HEK293 (cell line): Measurements from ENCODE around the gene MTCL3.

Source experiments
- CTCF ChIA-PET: fragments of 350-600 bp; formaldehyde crosslinking; extraction: SDS; loops from one replicate; lab custom pipeline; 2021; ENCODE audit warnings: antibody characterized with exemption; lab: Yijun Ruan, JAX
- POLR2A ChIA-PET: fragments of 300-600 bp; formaldehyde crosslinking; extraction: SDS; loops from one replicate; lab custom pipeline; 2020; ENCODE audit warnings: antibody characterized with exemption, inconsistent platforms; lab: Yijun Ruan, JAX
- H3K27ac ChIP-seq: fragments of 200-500 bp; sonication (Bioruptor generic); 2 replicates; pipeline ENCODE4 v1.5.1; 2014; ENCODE audit warnings: low read depth, low read length, control low read depth, inconsistent platforms; ENCODE audit errors: extremely low read depth
- H3K36me3 ChIP-seq, 2 experiments: fragments of 200-500 bp in 1 of 2; sonication (Bioruptor generic) in 1 of 2; 1 replicate in 1 of 2; 2 replicates in 1 of 2; pipeline ENCODE4 v1.5.1; 2014 to 2017; ENCODE audit warnings: inconsistent platforms in 2 of 2, low read length in 2 of 2; ENCODE audit not compliant: control insufficient read depth in 2 of 2, insufficient read depth in 1 of 2
- H3K4me1 ChIP-seq: fragments of 200-500 bp; sonication (Bioruptor generic); 2 replicates; pipeline ENCODE4 v1.5.1; 2014; ENCODE audit warnings: mild to moderate bottlenecking, low read length, inconsistent platforms; ENCODE audit not compliant: control insufficient read depth, insufficient read depth
- H3K4me3 ChIP-seq: 2 replicates; pipeline ENCODE4 v1.5.1; 2011; ENCODE audit warnings: low read depth, mild to moderate bottlenecking, control low read depth, low read length, moderate library complexity
- H3K9me3 ChIP-seq: fragments of 200-500 bp; sonication (Bioruptor generic); 2 replicates; pipeline ENCODE4 v1.5.1; 2014; ENCODE audit warnings: low read depth, low read length, inconsistent platforms; ENCODE audit not compliant: control insufficient read depth, insufficient read depth
- BCL11A ChIP-seq: fragments of 450-650 bp; formaldehyde crosslinking; IDR thresholded peaks from 2 replicates; pipeline ENCODE4 v1.5.1; 2016; ENCODE audit warnings: low read depth, missing biosample characterization, missing genetic modification characterization
- MEIS1 ChIP-seq: sonication (generic); formaldehyde crosslinking; IDR thresholded peaks from 2 replicates; pipeline ENCODE4 v1.8.1; 2022; ENCODE audit warnings: missing genetic modification reagents, mild to moderate bottlenecking, borderline replicate concordance
- OVOL3 ChIP-seq: fragments of 450-650 bp; formaldehyde crosslinking; IDR thresholded peaks from 2 replicates; pipeline ENCODE4 v1.5.1; 2016; ENCODE audit warnings: missing biosample characterization, missing genetic modification characterization
- PRDM10 ChIP-seq: fragments of 450-650 bp; formaldehyde crosslinking; IDR thresholded peaks from 2 replicates; pipeline ENCODE4 v1.5.1; 2016; ENCODE audit warnings: missing biosample characterization, missing genetic modification characterization
- ZBTB21 ChIP-seq: fragments of 450-650 bp; formaldehyde crosslinking; IDR thresholded peaks from 2 replicates; pipeline ENCODE4 v1.5.1; 2017; ENCODE audit warnings: missing biosample characterization, missing genetic modification characterization
- ZEB2 ChIP-seq: fragments of 450-650 bp; formaldehyde crosslinking; IDR thresholded peaks from 2 replicates; pipeline ENCODE4 v1.5.1; 2016; ENCODE audit warnings: missing biosample characterization, missing genetic modification characterization
- ZFP37 ChIP-seq: fragments of 450-650 bp; formaldehyde crosslinking; IDR thresholded peaks from 2 replicates; pipeline ENCODE4 v1.5.1; 2016; ENCODE audit warnings: missing biosample characterization, missing genetic modification characterization
- ZNF121 ChIP-seq: fragments of 450-650 bp; formaldehyde crosslinking; IDR thresholded peaks from 2 replicates; pipeline ENCODE4 v1.5.1; 2016; ENCODE audit warnings: missing biosample characterization, missing genetic modification characterization
- ZNF184 ChIP-seq: fragments of 450-650 bp; IDR thresholded peaks from 2 replicates; pipeline ENCODE4 v1.5.1; 2018; ENCODE audit warnings: missing biosample characterization, mild to moderate bottlenecking, missing genetic modification characterization
- ZNF366 ChIP-seq: fragments of 450-650 bp; formaldehyde crosslinking; conservative IDR thresholded peaks from 2 replicates; pipeline ENCODE4 v1.5.1; 2016; ENCODE audit warnings: missing biosample characterization, missing genetic modification characterization
- ZNF416 ChIP-seq: fragments of 450-650 bp; formaldehyde crosslinking; IDR thresholded peaks from 2 replicates; pipeline ENCODE4 v1.5.1; 2016; ENCODE audit warnings: missing biosample characterization, missing genetic modification characterization
- ZNF600 ChIP-seq: fragments of 450-650 bp; formaldehyde crosslinking; IDR thresholded peaks from 2 replicates; pipeline ENCODE4 v1.5.1; 2016; ENCODE audit warnings: missing biosample characterization, missing genetic modification characterization
- ZNF629 ChIP-seq: fragments of 450-650 bp; formaldehyde crosslinking; IDR thresholded peaks from 2 replicates; pipeline ENCODE4 v1.5.1; 2017; ENCODE audit warnings: missing biosample characterization, missing genetic modification characterization
- ZNF654 ChIP-seq: fragments of 450-650 bp; formaldehyde crosslinking; IDR thresholded peaks from 2 replicates; pipeline ENCODE4 v1.5.1; 2016; ENCODE audit warnings: low read depth, missing biosample characterization, missing genetic modification characterization
- ZNF660 ChIP-seq: fragments of 450-650 bp; IDR thresholded peaks from 2 replicates; pipeline ENCODE4 v1.5.1; 2018; ENCODE audit warnings: missing biosample characterization, mild to moderate bottlenecking, missing genetic modification characterization
- ZNF692 ChIP-seq: fragments of 450-650 bp; formaldehyde crosslinking; IDR thresholded peaks from 2 replicates; pipeline ENCODE4 v1.5.1; 2016; ENCODE audit warnings: missing biosample characterization, missing genetic modification characterization
- ZNF76 ChIP-seq: fragments of 450-650 bp; formaldehyde crosslinking; IDR thresholded peaks from 2 replicates; pipeline ENCODE4; 2016; ENCODE audit warnings: low read depth, missing biosample characterization, missing genetic modification characterization, borderline replicate concordance
- ZNF792 ChIP-seq: fragments of 450-650 bp; formaldehyde crosslinking; IDR thresholded peaks from 2 replicates; pipeline ENCODE4 v1.5.1; 2016; ENCODE audit warnings: missing biosample characterization, missing genetic modification characterization
- ZNF843 ChIP-seq: fragments of 450-650 bp; formaldehyde crosslinking; IDR thresholded peaks from 2 replicates; pipeline ENCODE4 v1.5.1; 2016; ENCODE audit warnings: missing biosample characterization, missing genetic modification characterization
- TF ChIP-seq, protein P1 (sequence below): fragments of 450-650 bp; IDR thresholded peaks from 2 replicates; pipeline ENCODE4 v1.5.1; 2018; ENCODE audit warnings: missing biosample characterization, missing genetic modification characterization

MTCL3 gene

GRCh38 chr6:127481628-127482027 lies 37.5 kb downstream of the MTCL3 start:
- Histone ChIP-seq H3K4me1 (peaks cover 7% of the 10 kb centered on the region; the same call in 1 of the 2 replicates), H3K4me3 (no peak overlapping the region), H3K27ac (no peak overlapping the region), H3K36me3 (no peaks in the 10 kb centered on the region), H3K9me3 (no peaks in the 10 kb centered on the region)
- CTCF ChIA-PET, result interaction anchor here (1.0 to 7.3 kb wide), 3 partner anchors 16 to 178 kb away, joined by 5 to 54 read pairs (median 6); partner anchors contain the start of gene MTCL3
- TF ChIP-seq ZNF366 (tag by site-specific recombination), result peak; percentile 48; the same call in 1 of the 2 replicates
- peak; percentile 7; the same call in 1 of the 2 replicates for TF ChIP-seq ZNF654 (tag by site-specific recombination)
- TF ChIP-seq ZEB2, result peak; percentile 29; the same call in 1 of the 2 replicates
- 0 out of 2 replicates have a peak, but pooled peaks have one; percentile 40 for TF ChIP-seq BCL11A (tag by site-specific recombination)
- peak; percentile 57; the same call in 1 of the 2 replicates for TF ChIP-seq ZNF629 (tag by site-specific recombination)
- no peak for TF ChIP-seq OVOL3 (tag by site-specific recombination)
- TF ChIP-seq ZBTB21, result peak; percentile 27; the same call in 1 of the 2 replicates
- TF ChIP-seq ZNF184 (tag by site-specific recombination), result 0 out of 2 replicates have a peak, but pooled peaks have one; percentile 16
- 0 out of 2 replicates have a peak, but pooled peaks have one; percentile 29 for TF ChIP-seq ZNF600 (tag by site-specific recombination)
- TF ChIP-seq ZNF416 (tag by site-specific recombination), result no peak
- peak; percentile 74; the same call in 1 of the 2 replicates for TF ChIP-seq ZNF660 (tag by site-specific recombination)
- 0 out of 2 replicates have a peak, but pooled peaks have one; percentile 22 for TF ChIP-seq ZNF843 (tag by site-specific recombination)
- TF ChIP-seq PRDM10 (tag by site-specific recombination), result peak; percentile 41; the same call in 1 of the 2 replicates
- no peak for TF ChIP-seq ZNF121 (tag by site-specific recombination)
- peak; percentile 54; the same call in 1 of the 2 replicates for TF ChIP-seq ZFP37 (tag by site-specific recombination)
- TF ChIP-seq ZNF692 (tag by site-specific recombination), result peak; percentile 69
- TF ChIP-seq, protein P1, sequence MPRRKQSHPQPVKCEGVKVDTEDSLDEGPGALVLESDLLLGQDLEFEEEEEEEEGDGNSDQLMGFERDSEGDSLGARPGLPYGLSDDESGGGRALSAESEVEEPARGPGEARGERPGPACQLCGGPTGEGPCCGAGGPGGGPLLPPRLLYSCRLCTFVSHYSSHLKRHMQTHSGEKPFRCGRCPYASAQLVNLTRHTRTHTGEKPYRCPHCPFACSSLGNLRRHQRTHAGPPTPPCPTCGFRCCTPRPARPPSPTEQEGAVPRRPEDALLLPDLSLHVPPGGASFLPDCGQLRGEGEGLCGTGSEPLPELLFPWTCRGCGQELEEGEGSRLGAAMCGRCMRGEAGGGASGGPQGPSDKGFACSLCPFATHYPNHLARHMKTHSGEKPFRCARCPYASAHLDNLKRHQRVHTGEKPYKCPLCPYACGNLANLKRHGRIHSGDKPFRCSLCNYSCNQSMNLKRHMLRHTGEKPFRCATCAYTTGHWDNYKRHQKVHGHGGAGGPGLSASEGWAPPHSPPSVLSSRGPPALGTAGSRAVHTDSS, result no peak
- TF ChIP-seq MEIS1 (CRISPR knock-in tag), result no peak
- POLR2A ChIA-PET, result no interaction called here

GRCh38 chr6:127481111-127481510 lies 38.0 kb downstream of the MTCL3 start:
- H3K4me1 ChIP-seq, result peaks cover 7% of the 10 kb centered on the region; the same call in 1 of the 2 replicates
- ChIA-PET CTCF (interaction anchor here (0.5 to 7.3 kb wide), 5 partner anchors 15 to 177 kb away, joined by 3 to 54 read pairs (median 5); partner anchors contain the start of gene MTCL3), POLR2A (no interaction called here)
- TF ChIP-seq ZNF792 (no peak), ZNF76 (tag by site-specific recombination) (no peak)
- H3K4me3 ChIP-seq, result no peak overlapping the region
- no peak overlapping the region for H3K27ac ChIP-seq
- no peaks in the 10 kb centered on the region for H3K36me3 ChIP-seq
- H3K9me3 ChIP-seq, result no peaks in the 10 kb centered on the region
